ENCODE data around the gene EIF4A3. TPM values are rescaled to one million over a fixed set of nuclear protein-coding genes. Genes with fewer than 3 reads are reported as not detected.

EIF4A3 gene
- total RNA-seq, 4 donors from 2014 or later, result 37.0 to 74.5 (median 55.8) TPM

DNA sequence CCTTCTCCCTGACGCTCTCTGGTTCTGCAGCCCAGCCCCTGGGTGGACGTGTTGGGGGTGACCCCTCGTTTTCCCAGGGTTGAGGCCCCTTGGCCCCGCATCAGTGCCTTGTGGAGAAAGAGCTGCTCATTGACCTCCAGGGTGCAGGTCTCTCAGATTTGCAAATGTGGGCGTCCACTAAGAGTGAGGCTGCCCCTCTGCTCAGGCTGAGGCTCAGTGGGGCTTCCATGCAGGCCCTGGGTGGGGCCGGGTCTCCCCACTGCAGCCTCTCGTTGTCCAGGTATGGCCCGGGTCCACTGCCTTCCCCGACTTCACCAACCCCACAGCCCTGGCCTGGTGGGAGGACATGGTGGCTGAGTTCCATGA is 36.5 kb downstream of the EIF4A3 start:
- H3K4me1 ChIP-seq, result no peaks in the 10 kb centered on the region
- H3K9me3 ChIP-seq, result no peaks in the 10 kb centered on the region
- no peak overlapping the region for H3K27ac ChIP-seq
- no peaks in the 10 kb centered on the region for H3K27me3 ChIP-seq
- H3K36me3 ChIP-seq, result no peaks in the 10 kb centered on the region
- in situ Hi-C loops (cut with MboI; ENCODE audit: low pct_ligation_motif_present in 1 of 4, low pct_unique_long_range_greater_than_20kb in 1 of 4, low sequenced_read_pairs in 3 of 4), result no loop called here
- intact Hi-C loops (cut with DNase I; ENCODE audit: low total_unique reads), result no loop called here
- H3K4me3 ChIP-seq, result no peak overlapping the region
- DNase-seq, result no peak
- 79% methylated on average over 9 of the region's 9 CpGs; no CpG with 5 or more reads in 1 of the 2 donors for WGBS, 2 donors (ENCODE audit: low coverage in 1 of 2)
- TF ChIP-seq, protein P1, sequence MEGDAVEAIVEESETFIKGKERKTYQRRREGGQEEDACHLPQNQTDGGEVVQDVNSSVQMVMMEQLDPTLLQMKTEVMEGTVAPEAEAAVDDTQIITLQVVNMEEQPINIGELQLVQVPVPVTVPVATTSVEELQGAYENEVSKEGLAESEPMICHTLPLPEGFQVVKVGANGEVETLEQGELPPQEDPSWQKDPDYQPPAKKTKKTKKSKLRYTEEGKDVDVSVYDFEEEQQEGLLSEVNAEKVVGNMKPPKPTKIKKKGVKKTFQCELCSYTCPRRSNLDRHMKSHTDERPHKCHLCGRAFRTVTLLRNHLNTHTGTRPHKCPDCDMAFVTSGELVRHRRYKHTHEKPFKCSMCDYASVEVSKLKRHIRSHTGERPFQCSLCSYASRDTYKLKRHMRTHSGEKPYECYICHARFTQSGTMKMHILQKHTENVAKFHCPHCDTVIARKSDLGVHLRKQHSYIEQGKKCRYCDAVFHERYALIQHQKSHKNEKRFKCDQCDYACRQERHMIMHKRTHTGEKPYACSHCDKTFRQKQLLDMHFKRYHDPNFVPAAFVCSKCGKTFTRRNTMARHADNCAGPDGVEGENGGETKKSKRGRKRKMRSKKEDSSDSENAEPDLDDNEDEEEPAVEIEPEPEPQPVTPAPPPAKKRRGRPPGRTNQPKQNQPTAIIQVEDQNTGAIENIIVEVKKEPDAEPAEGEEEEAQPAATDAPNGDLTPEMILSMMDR (IDR thresholded peaks at IDR 0.05), result no peak
- TF ChIP-seq POLR2A (IDR thresholded peaks at IDR 0.05), result no peak
- no peak for TF ChIP-seq POLR2AphosphoS5 (IDR thresholded peaks at IDR 0.05)
- TF ChIP-seq EP300 (IDR thresholded peaks at IDR 0.05; ENCODE audit: low read depth), result no peak

DNA sequence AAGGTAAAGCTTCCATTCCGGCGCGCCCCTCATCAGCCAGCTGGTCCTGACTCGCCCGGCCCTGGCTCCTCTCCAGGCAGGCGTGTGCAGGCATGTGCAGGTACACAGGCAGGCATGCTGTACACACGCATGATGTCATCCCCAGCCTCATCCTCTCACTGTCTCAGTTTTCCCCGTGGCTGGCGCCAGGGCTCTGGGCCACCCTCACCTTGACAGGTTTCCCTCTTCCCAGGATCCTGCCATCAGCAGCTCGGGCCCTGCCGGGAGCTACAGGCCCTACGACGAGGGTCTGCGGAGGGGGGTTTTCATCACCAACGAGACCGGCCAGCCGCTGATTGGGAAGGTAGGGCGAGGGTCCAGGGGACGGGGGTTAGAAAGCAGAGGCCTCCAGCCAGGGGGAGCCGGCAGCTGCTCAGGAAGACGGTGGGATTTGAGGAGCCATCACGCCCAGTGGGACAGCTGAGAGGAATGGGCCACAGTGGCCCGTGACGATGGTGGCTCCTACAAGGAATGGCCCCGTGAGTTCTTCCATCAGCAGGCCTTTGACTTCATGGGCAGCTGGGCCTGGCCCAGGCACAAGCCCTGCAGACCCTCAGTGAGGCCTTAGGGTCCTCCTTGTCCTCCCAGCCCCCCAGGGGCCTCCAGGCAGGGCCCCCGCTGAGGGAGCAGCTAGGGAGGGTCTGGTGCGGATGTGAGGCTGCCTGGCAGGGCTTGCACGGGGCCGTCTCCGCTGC is 37.0 kb downstream of the EIF4A3 start:
- intact Hi-C loops (cut with DNase I; ENCODE audit: low total_unique reads), result no loop called here
- no peaks in the 10 kb centered on the region for H3K9me3 ChIP-seq
- in situ Hi-C loops (cut with MboI; ENCODE audit: low pct_ligation_motif_present in 1 of 4, low pct_unique_long_range_greater_than_20kb in 1 of 4, low sequenced_read_pairs in 3 of 4), result no loop called here
- no peak for DNase-seq
- no peaks in the 10 kb centered on the region for H3K36me3 ChIP-seq
- TF ChIP-seq POLR2AphosphoS5 (IDR thresholded peaks at IDR 0.05), result no peak
- no peak for TF ChIP-seq POLR2A (IDR thresholded peaks at IDR 0.05)
- H3K27ac ChIP-seq, result no peak overlapping the region
- H3K4me3 ChIP-seq, result no peak overlapping the region
- WGBS, 2 donors (ENCODE audit: low coverage in 1 of 2), result 87% methylated on average over 29 of the region's 30 CpGs; no CpG with 5 or more reads in 1 of the 2 donors
- no peaks in the 10 kb centered on the region for H3K27me3 ChIP-seq
- H3K4me1 ChIP-seq, result no peaks in the 10 kb centered on the region

DNA sequence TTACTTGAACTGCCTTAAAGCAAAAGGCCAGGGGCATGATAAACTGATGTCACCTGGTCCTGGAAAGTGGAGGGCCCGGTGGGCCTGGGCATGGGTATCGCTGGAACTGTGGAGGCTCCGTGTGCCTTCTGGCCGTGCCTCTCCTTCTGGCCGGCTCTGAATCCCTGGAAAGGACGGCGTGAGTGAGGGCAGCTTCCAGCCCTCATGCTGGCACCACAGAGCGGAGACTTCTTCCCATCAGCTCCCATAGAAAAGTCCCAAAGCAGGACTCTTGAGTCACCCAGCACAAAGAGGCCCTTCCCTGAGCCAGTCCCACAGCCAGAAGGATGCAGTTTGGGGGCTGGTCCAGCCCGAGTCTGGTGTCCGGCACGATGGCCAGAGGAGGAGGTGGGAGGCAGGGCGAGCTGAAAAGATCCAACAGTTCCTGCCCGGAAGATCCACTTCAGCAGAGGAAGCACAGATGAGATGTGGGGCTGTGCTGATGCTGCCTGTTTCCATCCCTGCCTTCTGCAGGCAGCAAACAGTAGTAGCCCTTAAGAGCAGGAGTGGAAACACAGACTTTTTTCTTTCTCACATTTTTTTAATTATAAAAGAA is 37.8 kb downstream of the EIF4A3 start:
- no peak overlapping the region for H3K4me3 ChIP-seq
- no peaks in the 10 kb centered on the region for H3K36me3 ChIP-seq
- no peak overlapping the region for H3K27ac ChIP-seq
- intact Hi-C loops (cut with DNase I; ENCODE audit: low total_unique reads) (no loop called here), in situ Hi-C loops (cut with MboI; ENCODE audit: low pct_ligation_motif_present in 1 of 4, low pct_unique_long_range_greater_than_20kb in 1 of 4, low sequenced_read_pairs in 3 of 4) (no loop called here)
- no peak for DNase-seq
- TF ChIP-seq EP300 (IDR thresholded peaks at IDR 0.05; ENCODE audit: low read depth) (no peak), POLR2A (IDR thresholded peaks at IDR 0.05) (no peak), POLR2AphosphoS5 (IDR thresholded peaks at IDR 0.05) (no peak)
- TF ChIP-seq, protein P1 (IDR thresholded peaks at IDR 0.05), result no peak
- H3K4me1 ChIP-seq, result no peaks in the 10 kb centered on the region
- H3K9me3 ChIP-seq, result no peaks in the 10 kb centered on the region
- H3K27me3 ChIP-seq, result no peaks in the 10 kb centered on the region
- WGBS, 2 donors (ENCODE audit: low coverage in 1 of 2), result 68 to 92% methylated on average over 4 to 13 of the region's 13 CpGs

DNA sequence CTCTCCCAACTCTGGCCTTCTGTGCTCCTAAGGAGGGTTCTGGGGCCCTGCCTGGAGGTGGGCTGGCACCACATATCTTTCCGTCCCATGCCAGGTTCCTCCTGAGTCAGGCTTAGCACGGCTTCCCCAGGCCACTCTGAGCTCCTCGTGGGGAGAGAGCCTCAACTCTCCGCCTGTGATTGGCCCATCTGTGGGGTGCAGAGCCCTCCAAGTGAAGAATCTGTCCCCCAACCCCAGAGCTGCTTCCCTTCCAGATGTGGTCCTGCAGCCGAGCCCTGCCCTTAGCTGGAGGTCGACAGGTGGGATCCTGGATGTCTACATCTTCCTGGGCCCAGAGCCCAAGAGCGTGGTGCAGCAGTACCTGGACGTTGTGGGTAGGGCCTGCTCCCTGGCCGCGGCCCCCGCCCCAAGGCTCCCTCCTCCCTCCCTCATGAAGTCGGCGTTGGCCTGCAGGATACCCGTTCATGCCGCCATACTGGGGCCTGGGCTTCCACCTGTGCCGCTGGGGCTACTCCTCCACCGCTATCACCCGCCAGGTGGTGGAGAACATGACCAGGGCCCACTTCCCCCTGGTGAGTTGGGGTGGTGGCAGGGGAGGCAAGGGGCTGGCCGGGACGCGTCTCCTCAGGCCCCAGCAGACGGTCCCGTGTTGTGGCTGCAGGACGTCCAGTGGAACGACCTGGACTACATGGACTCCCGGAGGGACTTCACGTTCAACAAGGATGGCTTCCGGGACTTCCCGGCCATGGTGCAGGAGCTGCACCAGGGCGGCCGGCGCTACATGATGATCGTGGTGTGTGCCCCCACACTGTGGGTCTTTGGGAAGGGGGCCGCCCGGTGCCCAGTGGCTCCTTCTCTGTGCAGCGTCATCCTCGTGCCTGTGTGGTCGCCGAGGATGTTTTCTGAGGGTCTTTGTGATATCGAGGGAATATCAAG is 38.6 kb downstream of the EIF4A3 start:
- TF ChIP-seq POLR2A (IDR thresholded peaks at IDR 0.05) (no peak), EP300 (IDR thresholded peaks at IDR 0.05; ENCODE audit: low read depth) (no peak), POLR2AphosphoS5 (IDR thresholded peaks at IDR 0.05) (no peak)
- TF ChIP-seq, protein P1 (IDR thresholded peaks at IDR 0.05), result no peak
- no peaks in the 10 kb centered on the region for H3K36me3 ChIP-seq
- 94% methylated on average over 39 of the region's 40 CpGs; no CpG with 5 or more reads in 1 of the 2 donors for WGBS, 2 donors (ENCODE audit: low coverage in 1 of 2)
- no peak for DNase-seq
- H3K9me3 ChIP-seq, result no peaks in the 10 kb centered on the region
- no peak overlapping the region for H3K4me3 ChIP-seq
- intact Hi-C loops (cut with DNase I; ENCODE audit: low total_unique reads), result no loop called here
- H3K27me3 ChIP-seq, result no peaks in the 10 kb centered on the region
- in situ Hi-C loops (cut with MboI; ENCODE audit: low pct_ligation_motif_present in 1 of 4, low pct_unique_long_range_greater_than_20kb in 1 of 4, low sequenced_read_pairs in 3 of 4), result no loop called here
- H3K27ac ChIP-seq, result no peak overlapping the region
- no peaks in the 10 kb centered on the region for H3K4me1 ChIP-seq

All from transverse colon (tissue), 4 donors.